Cerebellar nuclear complex (tissue), 1 donor: ENCODE measurements around the gene TUT1.
"Not testable (repeated sequence)": the region's sequence is repeated elsewhere in the genome, so short reads cannot be mapped to it uniquely, and the experiment has no call there.

ENCODE experiments used
- DNase-seq, 2 experiments: peaks; one replicate each; lab custom pipeline; 2025; lab: John Stamatoyannopoulos, UW

Gene TUT1

GRCh38 chr11:62605467-62605866 lies 14.1 kb upstream of the TUT1 start:
- DNase-seq = no peak

GRCh38 chr11:62604460-62605120 lies 13.3 kb upstream of the TUT1 start:
- DNase-seq = no peak

- DNase-seq = no peak
These were observed 12.5 kb upstream of the TUT1 start for GRCh38 chr11:62603776-62604299.

GRCh38 chr11:62603072-62603408 lies 11.7 kb upstream of the TUT1 start:
- no peak for DNase-seq

GRCh38 chr11:62602141-62603071 lies 11.1 kb upstream of the TUT1 start:
- peak in 1 of 2 experiments; percentile 2 for DNase-seq

- peak; percentile 82 to 93 for DNase-seq
These were observed 10.2 kb upstream of the TUT1 start, which contains the start of gene MTA2 for GRCh38 chr11:62601372-62602140. Gene MTA2, minus strand, starts transcription at chr11:62601865. Its CDS starts 415 bp downstream, at chr11:62601450.

GRCh38 chr11:62601122-62601371 lies 9.7 kb upstream of the TUT1 start:
- no peak for DNase-seq

- DNase-seq = no peak
These were observed 9.2 kb upstream of the TUT1 start for GRCh38 chr11:62600367-62601121.

- no peak for DNase-seq
These were observed 8.6 kb upstream of the TUT1 start for GRCh38 chr11:62599901-62600300.

GRCh38 chr11:62599069-62599696 lies 7.9 kb upstream of the TUT1 start:
- peak in 1 of 2 experiments; percentile 16 for DNase-seq

GRCh38 chr11:62595124-62595523 lies 3.8 kb upstream of the TUT1 start:
- DNase-seq = no peak

- no peak for DNase-seq
These were observed 2.2 kb upstream of the TUT1 start for GRCh38 chr11:62593434-62594044.

GRCh38 chr11:62592989-62593421 lies 1.7 kb upstream of the TUT1 start:
- no peak for DNase-seq

GRCh38 chr11:62592146-62592815 lies 958 bp upstream of the TUT1 start:
- no peak for DNase-seq

- DNase-seq = no peak
These were observed 2.2 kb downstream of the TUT1 start for GRCh38 chr11:62588966-62589637.

GRCh38 chr11:62585356-62585755 lies 6.0 kb downstream of the TUT1 start:
- DNase-seq = not testable (repeated sequence)

GRCh38 chr11:62581735-62582134 lies 9.6 kb downstream of the TUT1 start:
- not testable (repeated sequence) for DNase-seq

- DNase-seq = no peak
These were observed 10.2 kb downstream of the TUT1 start for GRCh38 chr11:62580959-62581715.

- no peak for DNase-seq
These were observed 12.1 kb downstream of the TUT1 start for GRCh38 chr11:62579252-62579651.
